GM13977 (cell line): ENCODE results near the gene MYCBP2.

Experiments used
- DNase-seq: peaks from one replicate; pipeline ENCODE4 v3.0.0; 2012; ENCODE audit warnings: low spot score
- in situ Hi-C: fragments of 300-500 bp; cut with MboI; formaldehyde crosslinking; loops from one replicate; pipeline ENCODE4 v1.12.0; 2022; ENCODE audit warnings: low sequenced_read_pairs, low pct_unique_long_range_greater_than_20kb, mixed read lengths, inconsistent platforms; ENCODE audit not compliant: unreplicated experiment
- TF ChIP-seq, protein P1 (sequence below): IDR thresholded peaks from 2 replicates; pipeline ENCODE4 v1.5.1; 2012; ENCODE audit warnings: mild to moderate bottlenecking, control low read depth; ENCODE audit not compliant: insufficient read depth; ENCODE audit errors: extremely low read depth, missing control alignments

Gene MYCBP2

GRCh38 chr13:77136902-77137420 lies 189.9 kb downstream of the MYCBP2 start:
- in situ Hi-C loops = no loop called here
- TF ChIP-seq, protein P1, sequence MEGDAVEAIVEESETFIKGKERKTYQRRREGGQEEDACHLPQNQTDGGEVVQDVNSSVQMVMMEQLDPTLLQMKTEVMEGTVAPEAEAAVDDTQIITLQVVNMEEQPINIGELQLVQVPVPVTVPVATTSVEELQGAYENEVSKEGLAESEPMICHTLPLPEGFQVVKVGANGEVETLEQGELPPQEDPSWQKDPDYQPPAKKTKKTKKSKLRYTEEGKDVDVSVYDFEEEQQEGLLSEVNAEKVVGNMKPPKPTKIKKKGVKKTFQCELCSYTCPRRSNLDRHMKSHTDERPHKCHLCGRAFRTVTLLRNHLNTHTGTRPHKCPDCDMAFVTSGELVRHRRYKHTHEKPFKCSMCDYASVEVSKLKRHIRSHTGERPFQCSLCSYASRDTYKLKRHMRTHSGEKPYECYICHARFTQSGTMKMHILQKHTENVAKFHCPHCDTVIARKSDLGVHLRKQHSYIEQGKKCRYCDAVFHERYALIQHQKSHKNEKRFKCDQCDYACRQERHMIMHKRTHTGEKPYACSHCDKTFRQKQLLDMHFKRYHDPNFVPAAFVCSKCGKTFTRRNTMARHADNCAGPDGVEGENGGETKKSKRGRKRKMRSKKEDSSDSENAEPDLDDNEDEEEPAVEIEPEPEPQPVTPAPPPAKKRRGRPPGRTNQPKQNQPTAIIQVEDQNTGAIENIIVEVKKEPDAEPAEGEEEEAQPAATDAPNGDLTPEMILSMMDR = no peak
- DNase-seq = no peak

GRCh38 chr13:77124423-77124822 lies 202.5 kb downstream of the MYCBP2 start:
- TF ChIP-seq, protein P1 = no peak
- in situ Hi-C loops = no loop called here
- no peak for DNase-seq

DNA sequence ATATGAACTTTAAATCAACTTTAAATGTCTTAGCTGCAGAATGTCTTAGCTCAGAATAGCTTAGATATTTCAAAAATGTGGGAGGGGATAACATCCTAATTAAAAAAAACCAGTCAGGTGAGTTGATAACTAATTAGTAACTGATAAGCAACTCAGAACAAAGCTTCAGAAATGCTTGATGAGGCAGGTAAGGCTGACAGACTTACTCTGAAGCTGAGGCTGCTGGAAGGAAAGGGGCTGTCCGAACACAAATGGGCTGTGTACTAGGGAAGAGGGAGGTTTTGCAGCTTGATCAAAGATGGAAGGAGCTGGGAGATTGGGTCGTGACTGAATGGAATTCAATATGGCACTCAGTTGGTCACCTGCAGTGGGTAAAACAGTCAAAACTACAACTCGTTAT lies 208.8 kb downstream of the MYCBP2 start:
- TF ChIP-seq, protein P1 = no peak
- in situ Hi-C loops = no loop called here
- DNase-seq = no peak

- TF ChIP-seq, protein P1 = no peak
- DNase-seq = no peak
- in situ Hi-C loops = no loop called here
Measured at GRCh38 chr13:77114271-77114670, 212.6 kb downstream of the MYCBP2 start.

DNA sequence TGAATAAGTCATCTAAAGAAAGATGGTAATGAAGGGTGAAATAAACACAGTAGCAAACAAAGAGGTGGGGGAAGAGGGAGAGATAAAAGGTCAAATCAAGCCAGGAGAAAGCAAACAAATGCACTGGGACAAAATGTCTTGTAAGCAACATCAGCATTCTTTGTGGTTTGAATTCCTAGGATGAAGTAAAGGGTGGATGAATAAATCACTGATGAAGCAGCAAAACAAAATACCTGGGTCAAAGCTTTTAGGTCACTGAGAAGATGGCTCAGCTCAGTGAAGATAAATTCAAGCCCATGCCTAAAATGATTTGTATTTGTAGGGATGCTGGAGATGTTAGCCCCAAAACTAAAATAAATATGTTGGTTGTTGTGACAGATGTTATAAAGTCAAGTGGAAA lies 213.4 kb downstream of the MYCBP2 start:
- TF ChIP-seq, protein P1 = no peak
- no peak for DNase-seq
- in situ Hi-C loops = no loop called here

- in situ Hi-C loops = no loop called here
- TF ChIP-seq, protein P1 = no peak
- no peak for DNase-seq
Measured at GRCh38 chr13:77105051-77105450, 221.8 kb downstream of the MYCBP2 start.

DNA sequence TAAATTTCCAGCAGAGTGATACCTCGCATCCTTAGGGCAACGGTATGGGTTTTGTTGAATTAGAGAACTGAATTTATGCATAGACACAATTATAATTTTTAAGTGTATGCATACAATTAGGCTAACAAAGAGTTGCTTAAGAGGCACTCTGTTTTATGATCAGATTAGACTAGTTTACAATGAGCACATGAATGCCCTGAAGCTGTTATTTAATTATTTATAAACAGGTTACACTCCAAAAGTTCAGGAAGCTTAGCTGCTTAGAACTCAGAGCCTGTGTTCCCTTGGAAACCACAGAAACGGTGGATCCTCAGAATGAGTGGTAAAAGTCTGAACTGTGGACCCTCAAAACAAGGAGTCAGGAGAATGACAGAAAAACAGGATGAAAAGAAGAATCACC lies 227.5 kb downstream of the MYCBP2 start:
- DNase-seq = no peak
- in situ Hi-C loops = no loop called here
- TF ChIP-seq, protein P1 = no peak
